Hematopoietic multipotent progenitor cell treated with erythropoietin and hydrocortisone succinate and interleukin-3 and kit ligand, for 6 days (in vitro differentiated cells): ENCODE measurements around the gene PCDHGB6.
"Not testable (repeated sequence)": the region's sequence is repeated elsewhere in the genome, so short reads cannot be mapped to it uniquely, and the experiment has no call there.

Source experiments
- DNase-seq: peaks from one replicate; pipeline ENCODE4 v3.0.0-alpha.2; 2015

PCDHGB6 gene

DNA sequence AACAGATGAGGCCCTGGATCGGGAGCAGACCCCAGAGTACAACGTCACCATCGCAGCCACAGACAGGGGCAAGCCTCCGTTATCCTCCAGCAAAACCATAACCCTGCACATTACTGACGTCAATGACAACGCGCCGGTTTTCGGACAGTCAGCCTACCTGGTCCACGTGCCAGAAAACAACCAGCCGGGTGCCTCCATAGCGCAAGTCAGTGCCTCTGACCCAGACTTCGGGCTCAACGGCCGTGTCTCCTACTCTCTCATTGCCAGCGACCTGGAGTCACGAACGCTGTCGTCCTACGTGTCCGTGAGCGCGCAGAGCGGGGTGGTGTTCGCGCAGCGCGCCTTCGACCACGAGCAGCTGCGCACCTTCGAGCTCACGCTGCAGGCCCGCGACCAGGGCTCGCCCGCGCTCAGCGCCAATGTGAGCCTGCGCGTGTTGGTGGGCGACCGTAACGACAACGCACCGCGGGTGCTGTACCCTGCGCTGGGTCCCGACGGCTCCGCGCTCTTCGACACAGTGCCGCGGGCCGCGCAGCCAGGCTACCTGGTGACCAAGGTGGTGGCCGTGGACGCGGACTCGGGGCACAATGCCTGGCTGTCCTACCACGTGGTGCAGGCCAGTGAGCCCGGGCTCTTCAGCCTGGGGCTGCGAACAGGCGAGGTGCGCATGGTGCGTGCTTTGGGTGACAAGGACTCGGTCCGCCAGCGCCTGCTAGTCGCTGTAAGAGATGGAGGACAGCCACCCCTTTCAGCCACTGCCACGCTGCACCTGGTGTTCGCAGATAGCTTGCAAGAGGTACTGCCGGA is 11.5 kb downstream of the PCDHGB6 start:
- no peak for DNase-seq

DNA sequence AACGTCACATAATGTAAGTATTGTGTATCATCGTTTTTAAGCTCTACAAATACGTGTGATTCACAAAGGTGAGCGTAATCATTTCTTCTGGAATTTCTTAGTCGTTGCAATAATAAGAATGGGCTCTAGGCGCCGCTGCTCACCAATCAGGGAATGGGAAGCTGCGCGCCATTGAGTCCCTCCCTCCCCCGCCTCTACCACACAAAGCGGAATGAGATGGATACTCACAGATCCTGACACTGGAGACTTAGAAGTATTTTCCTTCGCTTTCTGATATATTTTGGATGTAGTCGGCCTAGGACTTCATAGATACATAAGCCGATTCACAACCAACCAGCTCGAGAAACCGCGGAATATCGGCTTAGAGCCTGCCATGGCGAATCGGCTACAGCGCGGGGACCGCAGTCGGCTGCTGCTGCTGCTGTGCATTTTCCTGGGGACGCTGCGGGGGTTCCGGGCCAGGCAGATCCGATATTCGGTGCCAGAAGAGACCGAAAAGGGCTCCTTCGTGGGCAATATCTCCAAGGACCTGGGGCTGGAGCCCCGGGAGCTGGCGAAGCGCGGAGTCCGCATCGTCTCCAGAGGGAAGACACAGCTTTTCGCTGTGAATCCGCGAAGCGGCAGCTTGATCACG is 13.2 kb downstream of the PCDHGB6 start, which contains the start of gene PCDHGA11:
PCDHGA11 (plus strand) TSS at position 197 of the 634 bp plus-strand sequence; CDS start at position 374, 177 bp downstream.
- peak; percentile 70 for DNase-seq

GRCh38 chr5:141421489-141421855 is 13.7 kb downstream of the PCDHGB6 start:
- no peak for DNase-seq

DNA sequence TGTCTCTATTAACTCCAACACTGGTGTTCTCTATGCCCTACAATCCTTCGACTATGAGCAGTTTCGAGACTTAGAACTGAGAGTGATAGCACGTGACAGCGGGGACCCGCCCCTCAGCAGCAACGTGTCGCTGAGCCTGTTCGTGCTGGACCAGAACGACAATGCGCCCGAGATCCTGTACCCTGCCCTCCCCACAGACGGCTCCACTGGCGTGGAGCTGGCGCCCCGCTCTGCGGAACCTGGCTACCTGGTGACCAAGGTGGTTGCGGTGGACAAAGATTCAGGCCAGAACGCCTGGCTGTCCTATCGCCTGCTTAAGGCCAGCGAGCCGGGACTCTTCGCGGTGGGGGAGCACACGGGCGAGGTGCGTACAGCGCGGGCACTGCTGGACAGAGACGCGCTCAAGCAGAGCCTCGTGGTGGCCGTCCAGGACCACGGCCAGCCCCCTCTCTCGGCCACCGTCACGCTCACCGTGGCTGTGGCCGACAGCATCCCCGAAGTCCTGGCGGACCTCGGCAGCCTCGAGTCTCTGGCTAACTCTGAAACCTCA is 15.0 kb downstream of the PCDHGB6 start:
- DNase-seq = no peak

- DNase-seq = no peak
Measured at GRCh38 chr5:141427783-141428426, 20.1 kb downstream of the PCDHGB6 start.

DNA sequence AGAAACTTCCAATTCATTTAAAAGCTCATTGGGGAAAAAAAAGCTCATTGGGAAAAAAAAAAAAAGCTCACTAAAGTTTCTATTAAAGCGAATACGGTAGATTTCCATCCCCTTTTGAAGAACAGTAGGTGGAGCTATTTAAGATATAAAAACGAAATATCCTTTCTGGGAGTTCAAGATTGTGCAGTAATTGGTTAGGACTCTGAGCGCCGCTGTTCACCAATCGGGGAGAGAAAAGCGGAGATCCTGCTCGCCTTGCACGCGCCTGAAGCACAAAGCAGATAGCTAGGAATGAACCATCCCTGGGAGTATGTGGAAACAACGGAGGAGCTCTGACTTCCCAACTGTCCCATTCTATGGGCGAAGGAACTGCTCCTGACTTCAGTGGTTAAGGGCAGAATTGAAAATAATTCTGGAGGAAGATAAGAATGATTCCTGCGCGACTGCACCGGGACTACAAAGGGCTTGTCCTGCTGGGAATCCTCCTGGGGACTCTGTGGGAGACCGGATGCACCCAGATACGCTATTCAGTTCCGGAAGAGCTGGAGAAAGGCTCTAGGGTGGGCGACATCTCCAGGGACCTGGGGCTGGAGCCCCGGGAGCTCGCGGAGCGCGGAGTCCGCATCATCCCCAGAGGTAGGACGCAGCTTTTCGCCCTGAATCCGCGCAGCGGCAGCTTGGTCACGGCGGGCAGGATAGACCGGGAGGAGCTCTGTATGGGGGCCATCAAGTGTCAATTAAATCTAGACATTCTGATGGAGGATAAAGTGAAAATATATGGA is 22.7 kb downstream of the PCDHGB6 start, which contains the start of gene PCDHGA12:
PCDHGA12 (plus strand) TSS at position 176 of the 782 bp plus-strand sequence; CDS start at position 429, 253 bp downstream.
- peak; percentile 72 for DNase-seq

DNA sequence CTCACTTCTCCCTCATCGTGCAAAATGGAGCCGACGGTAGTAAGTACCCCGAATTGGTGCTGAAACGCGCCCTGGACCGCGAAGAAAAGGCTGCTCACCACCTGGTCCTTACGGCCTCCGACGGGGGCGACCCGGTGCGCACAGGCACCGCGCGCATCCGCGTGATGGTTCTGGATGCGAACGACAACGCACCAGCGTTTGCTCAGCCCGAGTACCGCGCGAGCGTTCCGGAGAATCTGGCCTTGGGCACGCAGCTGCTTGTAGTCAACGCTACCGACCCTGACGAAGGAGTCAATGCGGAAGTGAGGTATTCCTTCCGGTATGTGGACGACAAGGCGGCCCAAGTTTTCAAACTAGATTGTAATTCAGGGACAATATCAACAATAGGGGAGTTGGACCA is 23.5 kb downstream of the PCDHGB6 start:
- no peak for DNase-seq

GRCh38 chr5:141432308-141432707 is 24.5 kb downstream of the PCDHGB6 start:
- not testable (repeated sequence) for DNase-seq

DNA sequence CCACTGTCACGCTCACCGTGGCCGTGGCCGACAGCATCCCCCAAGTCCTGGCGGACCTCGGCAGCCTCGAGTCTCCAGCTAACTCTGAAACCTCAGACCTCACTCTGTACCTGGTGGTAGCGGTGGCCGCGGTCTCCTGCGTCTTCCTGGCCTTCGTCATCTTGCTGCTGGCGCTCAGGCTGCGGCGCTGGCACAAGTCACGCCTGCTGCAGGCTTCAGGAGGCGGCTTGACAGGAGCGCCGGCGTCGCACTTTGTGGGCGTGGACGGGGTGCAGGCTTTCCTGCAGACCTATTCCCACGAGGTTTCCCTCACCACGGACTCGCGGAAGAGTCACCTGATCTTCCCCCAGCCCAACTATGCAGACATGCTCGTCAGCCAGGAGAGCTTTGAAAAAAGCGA is 24.9 kb downstream of the PCDHGB6 start:
- DNase-seq = not testable (repeated sequence)

GRCh38 chr5:141434006-141434405 is 26.2 kb downstream of the PCDHGB6 start:
- no peak for DNase-seq

DNA sequence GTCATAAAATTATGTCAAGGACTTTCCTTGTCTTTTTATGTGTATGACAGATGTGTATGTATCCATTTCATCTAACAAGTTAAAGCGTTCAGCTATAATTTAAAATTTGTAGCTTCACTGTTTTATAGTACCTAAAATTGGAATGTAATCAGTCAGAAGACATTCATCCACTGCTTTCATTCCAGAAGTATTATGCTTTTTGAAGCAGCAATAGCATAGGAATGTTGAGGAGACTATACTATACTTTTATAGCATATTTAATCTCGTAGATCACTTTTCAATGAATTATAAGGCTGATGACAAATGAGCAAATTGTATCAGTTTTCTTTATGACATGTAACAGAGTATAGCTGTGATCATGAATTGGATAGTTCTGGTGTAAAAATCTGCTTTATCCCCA is 29.4 kb downstream of the PCDHGB6 start:
- no peak for DNase-seq

DNA sequence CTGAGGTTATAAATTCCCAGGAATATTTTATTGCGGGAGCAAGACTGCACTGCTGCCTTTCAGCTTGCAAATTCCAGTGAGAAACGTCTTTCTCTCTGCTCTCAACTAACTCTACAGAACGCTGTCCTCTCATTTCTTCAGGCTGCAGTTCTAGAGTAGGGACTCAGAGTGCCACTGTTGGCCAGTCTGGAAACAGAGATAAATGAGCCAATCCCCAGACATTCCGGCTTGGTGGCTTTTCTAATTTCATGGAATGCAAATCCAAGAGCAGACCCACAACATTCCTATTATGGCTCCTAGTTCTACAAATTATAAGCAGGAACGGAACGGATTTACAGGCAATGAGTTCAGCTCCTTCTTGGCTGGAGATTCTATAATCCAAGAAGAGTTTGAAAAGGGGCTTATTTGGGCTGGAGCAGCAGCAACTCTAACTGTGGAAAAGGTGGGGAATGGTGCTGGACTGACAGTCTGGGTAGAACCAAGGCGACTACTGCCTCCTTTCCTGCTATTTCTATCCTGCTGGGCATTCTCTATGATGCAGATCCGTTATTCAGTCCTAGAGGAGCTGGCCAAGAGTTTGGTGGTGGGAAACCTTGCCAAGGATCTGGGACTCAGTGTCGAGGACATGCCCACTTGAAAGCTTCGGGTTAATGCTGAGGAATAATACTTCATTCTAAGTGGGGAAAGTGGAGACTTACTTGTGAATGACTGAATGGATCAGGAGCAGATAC is 31.8 kb downstream of the PCDHGB6 start:
- DNase-seq = no peak

DNA sequence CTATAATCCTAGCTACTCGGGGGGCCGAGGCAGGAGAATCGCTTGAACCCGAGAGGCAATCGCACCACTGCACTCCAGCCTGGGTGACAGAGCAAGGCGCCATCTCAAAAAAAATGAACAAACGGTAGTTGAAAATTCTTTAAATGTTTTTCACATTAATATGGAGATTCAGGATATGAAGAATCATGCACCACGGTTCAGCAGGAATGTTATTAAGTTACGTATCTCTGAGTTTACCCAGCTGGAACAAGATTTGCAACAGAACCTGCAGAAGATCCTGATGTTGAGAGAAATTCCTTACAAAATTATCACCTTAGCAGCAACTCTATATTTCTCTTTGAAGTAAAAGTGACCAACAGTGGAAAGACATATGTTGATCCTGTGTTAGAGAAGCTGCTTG is 32.5 kb downstream of the PCDHGB6 start:
- DNase-seq = no peak

- no peak for DNase-seq
Measured at GRCh38 chr5:141441571-141442170, 33.9 kb downstream of the PCDHGB6 start.
